NB4 (cell line): ENCODE results near the gene SLC27A4.
A peak's percentile ranks its signal among the peaks of the same experiment; 100 is the strongest.

ENCODE experiments used
- DNase-seq: peaks from one replicate; pipeline ENCODE4 v3.0.0; 2010; ENCODE audit warnings: low read depth
- H3K4me3 ChIP-seq: one replicate; pipeline ENCODE4 v1.5.1; 2011; ENCODE audit warnings: mild to moderate bottlenecking, low read depth, low read length, moderate library complexity
- CTCF ChIP-seq: IDR thresholded peaks from one replicate; pipeline ENCODE4 v1.5.1; 2012; ENCODE audit warnings: low read depth, low read length
- MYC ChIP-seq: IDR thresholded peaks from 2 replicates; pipeline ENCODE4 v1.6.1; 2011; ENCODE audit warnings: low read depth, low read length
- POLR2A ChIP-seq: IDR thresholded peaks from 2 replicates; pipeline ENCODE4 v1.6.1; 2011; ENCODE audit warnings: mild to moderate bottlenecking; ENCODE audit not compliant: insufficient read length; ENCODE audit errors: extremely low read depth
- TF ChIP-seq, protein P1 (sequence below): IDR thresholded peaks from 2 replicates; pipeline ENCODE4 v1.6.1; 2011; ENCODE audit warnings: low read depth, low read length

SLC27A4 gene

DNA sequence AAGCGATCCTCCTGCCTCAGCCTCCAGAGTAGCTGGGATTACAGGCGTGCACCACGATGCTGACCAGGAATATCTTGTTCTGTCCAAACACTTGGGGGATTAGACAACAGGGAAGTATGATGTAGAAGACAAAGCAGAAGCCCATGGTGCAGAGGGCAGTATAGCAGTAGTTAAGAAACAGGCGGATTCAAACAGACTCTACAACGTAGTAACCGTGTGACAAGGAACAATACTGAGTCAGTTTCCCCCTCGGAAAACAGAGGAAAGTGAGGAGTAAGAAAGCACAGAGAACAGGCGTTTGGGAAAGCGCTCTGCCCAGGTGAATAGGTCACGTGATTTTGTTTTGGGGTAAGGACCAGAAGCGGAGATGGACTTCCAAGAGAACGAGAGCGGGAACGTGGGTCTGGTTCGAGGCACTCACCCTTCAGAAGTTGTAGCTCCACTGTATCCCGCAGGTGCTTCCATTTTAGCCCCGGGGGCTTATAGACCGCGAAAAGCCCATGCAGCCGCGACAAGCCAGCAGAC, 18.4 kb upstream of the SLC27A4 start:
- peak overlapping the region; percentile 89 for H3K4me3 ChIP-seq
- no peak for DNase-seq
- TF ChIP-seq MYC (no peak), POLR2A (no peak), CTCF (no peak)
- TF ChIP-seq, protein P1, sequence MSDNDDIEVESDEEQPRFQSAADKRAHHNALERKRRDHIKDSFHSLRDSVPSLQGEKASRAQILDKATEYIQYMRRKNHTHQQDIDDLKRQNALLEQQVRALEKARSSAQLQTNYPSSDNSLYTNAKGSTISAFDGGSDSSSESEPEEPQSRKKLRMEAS, result no peak

- DNase-seq, result peak; percentile 96
- peak within 1 kb of the TSS; percentile 89 for H3K4me3 ChIP-seq
- TF ChIP-seq, protein P1, result peak; percentile 95
- TF ChIP-seq MYC (peak; percentile 98), CTCF (no peak), POLR2A (peak; percentile 84)
Observed at GRCh38 chr9:128322404-128323211, 17.7 kb upstream of the SLC27A4 start, which contains the start of the genes COQ4 and TRUB2. Gene COQ4 (plus strand): TSS chr9:128322839. CDS start chr9:128322859, 20 bp downstream. Gene TRUB2 (minus strand): TSS chr9:128322447. CDS start chr9:128322408, 39 bp downstream.

DNA sequence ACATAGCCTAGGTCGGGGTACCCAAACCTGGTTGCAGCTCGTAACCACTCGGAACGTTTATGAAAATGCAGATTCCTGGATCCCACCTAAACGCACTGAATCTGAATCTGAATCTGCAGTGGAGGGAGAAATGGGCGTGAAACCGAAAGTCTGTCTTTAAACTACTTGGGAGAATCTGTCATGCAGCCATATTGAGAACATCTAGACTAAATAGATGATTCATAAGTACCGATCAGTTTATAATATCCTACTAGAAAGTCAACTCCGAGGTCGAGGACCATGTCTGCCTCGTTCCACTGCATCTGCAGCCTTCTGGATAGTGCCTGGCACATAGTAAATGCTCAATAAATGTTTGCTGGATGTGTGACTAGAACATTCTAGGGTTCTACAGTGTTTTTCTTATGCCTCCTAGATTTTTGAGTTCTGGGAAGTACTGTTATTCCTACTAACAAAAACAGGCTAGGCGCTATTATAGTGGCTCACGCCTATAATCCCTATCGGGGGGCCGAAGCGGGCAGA, 17.1 kb upstream of the SLC27A4 start:
- DNase-seq, result no peak
- H3K4me3 ChIP-seq, result peak overlapping the region; percentile 89
- no peak for TF ChIP-seq POLR2A
- no peak for TF ChIP-seq MYC
- TF ChIP-seq CTCF, result no peak
- TF ChIP-seq, protein P1, result no peak

DNA sequence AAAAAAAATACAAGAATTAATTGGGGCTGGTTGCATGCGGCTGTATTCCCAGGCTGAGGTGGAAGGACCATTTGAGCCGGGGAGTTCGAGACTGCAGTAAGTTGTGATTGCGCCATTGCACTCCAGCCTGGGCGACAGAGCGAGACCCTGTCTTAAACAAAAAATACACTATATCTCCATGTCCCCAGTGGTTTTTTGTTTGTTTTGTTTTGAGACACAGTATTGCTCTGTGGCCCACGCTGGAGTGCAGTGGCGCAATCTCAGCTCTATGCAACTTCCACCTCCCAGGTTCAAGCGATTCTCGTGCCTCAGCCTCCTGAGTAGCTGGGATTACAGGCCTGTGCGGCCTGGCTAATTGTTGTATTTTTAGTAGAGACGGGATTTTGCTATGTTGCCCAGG, 16.5 kb upstream of the SLC27A4 start:
- peak; percentile 40 for DNase-seq
- peak overlapping the region; percentile 89 for H3K4me3 ChIP-seq
- TF ChIP-seq CTCF (no peak), POLR2A (no peak), MYC (no peak)
- TF ChIP-seq, protein P1, result no peak

GRCh38 chr9:128324401-128324800, 15.9 kb upstream of the SLC27A4 start:
- H3K4me3 ChIP-seq, result no peak overlapping the region
- TF ChIP-seq, protein P1, result no peak
- TF ChIP-seq MYC (no peak), POLR2A (no peak), CTCF (no peak)
- no peak for DNase-seq
